Smooth muscle cell (in vitro differentiated cells): Measurements from ENCODE around the gene MX1. TPM values are rescaled to one million over a fixed set of nuclear protein-coding genes. Genes with fewer than 3 reads are reported as not detected.

ENCODE experiments used
- DNase-seq: peaks from one replicate; lab custom pipeline; 2025; ENCODE audit not compliant: unreplicated experiment; lab: John Stamatoyannopoulos, UW
- H2AFZ ChIP-seq: fragments of 200-600 bp; sonication (generic); 2 replicates; pipeline ENCODE4 v1.6.0; 2016; ENCODE audit warnings: antibody characterized with exemption, low read depth, mild to moderate bottlenecking
- H3F3A ChIP-seq: fragments of 200-600 bp; sonication (generic); 2 replicates; pipeline ENCODE4 v1.6.0; 2017; ENCODE audit warnings: antibody characterized with exemption, low read depth
- H3K27ac ChIP-seq: fragments of 200-600 bp; sonication (generic); 2 replicates; pipeline ENCODE4 v1.5.1; 2016; ENCODE audit warnings: low read depth, mild to moderate bottlenecking
- H3K27me3 ChIP-seq: fragments of 200-600 bp; sonication (generic); 2 replicates; pipeline ENCODE4 v1.6.1; 2016; ENCODE audit warnings: low read depth, mild to moderate bottlenecking
- H3K36me3 ChIP-seq: fragments of 200-600 bp; sonication (generic); 2 replicates; pipeline ENCODE4 v1.5.1; 2016; ENCODE audit warnings: low read depth
- H3K4me1 ChIP-seq: fragments of 200-600 bp; sonication (generic); 2 replicates; pipeline ENCODE4 v1.5.1; 2016; ENCODE audit warnings: low read depth
- H3K4me2 ChIP-seq: fragments of 200-600 bp; sonication (generic); 2 replicates; pipeline ENCODE4 v1.6.0; 2016; ENCODE audit warnings: mild to moderate bottlenecking
- H3K4me3 ChIP-seq: fragments of 200-600 bp; sonication (generic); 2 replicates; pipeline ENCODE4 v1.5.1; 2016; ENCODE audit warnings: mild to moderate bottlenecking
- H3K79me2 ChIP-seq: fragments of 200-600 bp; sonication (generic); 2 replicates; pipeline ENCODE4 v1.6.0; 2016; ENCODE audit warnings: low read depth, mild to moderate bottlenecking
- H3K9ac ChIP-seq: fragments of 200-600 bp; sonication (generic); 2 replicates; pipeline ENCODE4 v1.6.0; 2016; ENCODE audit warnings: low read depth
- H3K9me3 ChIP-seq: fragments of 200-600 bp; sonication (generic); replicated peaks from 2 replicates; pipeline ENCODE4 v1.5.1; 2016; ENCODE audit warnings: low read depth
- H4K20me1 ChIP-seq: fragments of 200-600 bp; sonication (generic); 2 replicates; pipeline ENCODE4 v1.6.0; 2016; ENCODE audit warnings: low read depth
- CTCF ChIP-seq: fragments of 200-600 bp; sonication (generic); IDR thresholded peaks from 2 replicates; pipeline ENCODE4 v1.5.1; 2017; ENCODE audit warnings: borderline replicate concordance, mild to moderate bottlenecking, antibody characterized with exemption; ENCODE audit not compliant: insufficient read depth, poor library complexity, severe bottlenecking
- WGBS: methylation state at CpG from one replicate; pipeline ENCODE4 v1.1.7; 2016; ENCODE audit warnings: low lambda C conversion rate; 5-methylcytosine and 5-hydroxymethylcytosine counted together
- polyA plus RNA-seq: library from polyadenylated mRNA; unstranded; fragments of >200 nt; fragmentation: Nextera tagmentation; extraction: Ambion mirVana; gene quantifications from 2 replicates; pipeline ENCODE4 v1.2.1, GENCODE V29; 2016
- total RNA-seq: library from RNA; depleted of rRNA; stranded (reverse); fragments of >200 nt; gene quantifications from 2 replicates; pipeline ENCODE4 v1.2.3, GENCODE V29; 2014

Gene MX1
- total and polyA plus RNA-seq, 2 experiments from 2014 or later: 1.3 to 3.5 TPM

- H3K4me3 ChIP-seq: no peak overlapping the region
- no peaks in the 10 kb centered on the region for H3K9me3 ChIP-seq
- 94% methylated on average over 13 of the region's 13 CpGs for WGBS
- H3F3A ChIP-seq: no peaks in the 10 kb centered on the region
- DNase-seq: no peak
- H3K4me2 ChIP-seq: no peak overlapping the region
- H3K9ac ChIP-seq: no peak overlapping the region
- H3K27ac ChIP-seq: no peak overlapping the region
- no peaks in the 10 kb centered on the region for H3K79me2 ChIP-seq
- no peaks in the 10 kb centered on the region for H3K27me3 ChIP-seq
- H2AFZ ChIP-seq: no peak overlapping the region
- H3K36me3 ChIP-seq: no peaks in the 10 kb centered on the region
- no peaks in the 10 kb centered on the region for H4K20me1 ChIP-seq
- TF ChIP-seq CTCF: no peak
- no peaks in the 10 kb centered on the region for H3K4me1 ChIP-seq
These were observed 18.8 kb downstream of the MX1 start for GRCh38 chr21:41444703-41445464.

GRCh38 chr21:41445465-41445862 lies 19.4 kb downstream of the MX1 start:
- WGBS: 86% methylated on average over 7 of the region's 7 CpGs
- no peak for TF ChIP-seq CTCF

GRCh38 chr21:41446586-41446985 lies 20.5 kb downstream of the MX1 start:
- no peak for TF ChIP-seq CTCF
- Histone ChIP-seq H4K20me1 (no peaks in the 10 kb centered on the region), H3K4me1 (no peaks in the 10 kb centered on the region), H3K4me3 (no peak overlapping the region), H3K9me3 (no peaks in the 10 kb centered on the region), H3K36me3 (no peaks in the 10 kb centered on the region), H2AFZ (no peak overlapping the region), H3K27me3 (no peaks in the 10 kb centered on the region), H3K27ac (no peak overlapping the region), H3K4me2 (no peak overlapping the region), H3K79me2 (no peaks in the 10 kb centered on the region), H3F3A (no peaks in the 10 kb centered on the region), H3K9ac (no peak overlapping the region)
- 22% methylated on average over 4 of the region's 4 CpGs for WGBS
- DNase-seq: no peak

More at GRCh38 chr21:41445465-41445862, 19.4 kb downstream of the MX1 start:
- Histone ChIP-seq H3K9me3 (no peaks in the 10 kb centered on the region), H3K4me3 (no peak overlapping the region), H3K4me1 (no peaks in the 10 kb centered on the region), H3K79me2 (no peaks in the 10 kb centered on the region), H4K20me1 (no peaks in the 10 kb centered on the region), H3F3A (no peaks in the 10 kb centered on the region), H3K9ac (no peak overlapping the region), H3K36me3 (no peaks in the 10 kb centered on the region), H3K27ac (no peak overlapping the region), H3K27me3 (no peaks in the 10 kb centered on the region), H3K4me2 (no peak overlapping the region), H2AFZ (no peak overlapping the region)
- DNase-seq: no peak

- no peaks in the 10 kb centered on the region for H3K4me1 ChIP-seq
- no peaks in the 10 kb centered on the region for H3K36me3 ChIP-seq
- WGBS: 96% methylated on average over 3 of the region's 3 CpGs
- H3K4me3 ChIP-seq: no peak overlapping the region
- H2AFZ ChIP-seq: no peak overlapping the region
- no peak for DNase-seq
- H3K79me2 ChIP-seq: no peaks in the 10 kb centered on the region
- H3K4me2 ChIP-seq: no peak overlapping the region
- no peaks in the 10 kb centered on the region for H3F3A ChIP-seq
- no peaks in the 10 kb centered on the region for H3K27me3 ChIP-seq
- no peaks in the 10 kb centered on the region for H4K20me1 ChIP-seq
- no peaks in the 10 kb centered on the region for H3K9me3 ChIP-seq
- no peak overlapping the region for H3K27ac ChIP-seq
- H3K9ac ChIP-seq: no peak overlapping the region
- TF ChIP-seq CTCF: no peak
These were observed 21.3 kb downstream of the MX1 start for GRCh38 chr21:41447356-41447755.
